ENCODE results near the gene AAK1.

The AAK1 gene

GRCh38 chr2:69589973-69590652 is 53.4 kb downstream of the AAK1 start:
- Mint-ChIP-seq H3K4me1 (ENCODE audit: low read depth) (peaks cover 46% of the 10 kb centered on the region), H3K27ac (no peak overlapping the region), H3K9me3 (no peaks in the 10 kb centered on the region), H3K36me3 (ENCODE audit: low read depth) (peaks cover 6% of the 10 kb centered on the region), H3K27me3 (ENCODE audit: low read depth) (no peaks in the 10 kb centered on the region), H3K4me3 (no peak overlapping the region)
- no peak for DNase-seq (ENCODE audit: low spot score)

GRCh38 chr2:69588945-69589344 is 54.6 kb downstream of the AAK1 start:
- H3K9me3 Mint-ChIP-seq, result no peaks in the 10 kb centered on the region
- peaks cover 49% of the 10 kb centered on the region for H3K4me1 Mint-ChIP-seq (ENCODE audit: low read depth)
- no peak overlapping the region for H3K4me3 Mint-ChIP-seq
- peaks cover 7% of the 10 kb centered on the region for H3K36me3 Mint-ChIP-seq (ENCODE audit: low read depth)
- no peak overlapping the region for H3K27ac Mint-ChIP-seq
- H3K27me3 Mint-ChIP-seq (ENCODE audit: low read depth), result no peaks in the 10 kb centered on the region
- no peak for DNase-seq (ENCODE audit: low spot score)

- H3K9me3 Mint-ChIP-seq, result no peaks in the 10 kb centered on the region
- H3K36me3 Mint-ChIP-seq (ENCODE audit: low read depth), result peaks cover 8% of the 10 kb centered on the region
- no peak for DNase-seq (ENCODE audit: low spot score)
- H3K4me3 Mint-ChIP-seq, result no peak overlapping the region
- no peak overlapping the region for H3K27ac Mint-ChIP-seq
- no peaks in the 10 kb centered on the region for H3K27me3 Mint-ChIP-seq (ENCODE audit: low read depth)
- H3K4me1 Mint-ChIP-seq (ENCODE audit: low read depth), result peaks cover 50% of the 10 kb centered on the region
Measured at GRCh38 chr2:69588403-69588802, 55.1 kb downstream of the AAK1 start.

- Mint-ChIP-seq H3K36me3 (ENCODE audit: low read depth) (peaks cover 8% of the 10 kb centered on the region), H3K27me3 (ENCODE audit: low read depth) (no peaks in the 10 kb centered on the region), H3K27ac (no peak overlapping the region), H3K4me3 (no peak overlapping the region), H3K9me3 (no peaks in the 10 kb centered on the region), H3K4me1 (ENCODE audit: low read depth) (peaks cover 54% of the 10 kb centered on the region)
- DNase-seq (ENCODE audit: low spot score), result no peak
Measured at GRCh38 chr2:69585855-69586555, 57.5 kb downstream of the AAK1 start.

GRCh38 chr2:69584127-69584889 is 59.2 kb downstream of the AAK1 start:
- H3K27me3 Mint-ChIP-seq (ENCODE audit: low read depth), result no peaks in the 10 kb centered on the region

GRCh38 chr2:69583321-69583833 is 60.2 kb downstream of the AAK1 start:
- peaks cover 55% of the 10 kb centered on the region for H3K4me1 Mint-ChIP-seq (ENCODE audit: low read depth)
- H3K27ac Mint-ChIP-seq, result no peak overlapping the region
- H3K4me3 Mint-ChIP-seq, result peak overlapping the region; percentile 64

More at GRCh38 chr2:69584127-69584889, 59.2 kb downstream of the AAK1 start:
- Mint-ChIP-seq H3K4me1 (ENCODE audit: low read depth) (peaks cover 59% of the 10 kb centered on the region), H3K4me3 (peak overlapping the region; percentile 6), H3K36me3 (ENCODE audit: low read depth) (peaks cover 11% of the 10 kb centered on the region), H3K9me3 (no peaks in the 10 kb centered on the region), H3K27ac (no peak overlapping the region)
- DNase-seq (ENCODE audit: low spot score), result no peak

GRCh38 chr2:69582582-69583176 is 60.9 kb downstream of the AAK1 start:
- no peak for DNase-seq (ENCODE audit: low spot score)
- Mint-ChIP-seq H3K4me1 (ENCODE audit: low read depth) (peaks cover 59% of the 10 kb centered on the region), H3K36me3 (ENCODE audit: low read depth) (peaks cover 11% of the 10 kb centered on the region), H3K9me3 (no peaks in the 10 kb centered on the region), H3K27me3 (ENCODE audit: low read depth) (no peaks in the 10 kb centered on the region), H3K27ac (peak overlapping the region; percentile 46), H3K4me3 (peak overlapping the region; percentile 64)

More at GRCh38 chr2:69583321-69583833, 60.2 kb downstream of the AAK1 start:
- H3K36me3 Mint-ChIP-seq (ENCODE audit: low read depth), result peaks cover 11% of the 10 kb centered on the region
- no peak for DNase-seq (ENCODE audit: low spot score)
- no peaks in the 10 kb centered on the region for H3K27me3 Mint-ChIP-seq (ENCODE audit: low read depth)
- no peaks in the 10 kb centered on the region for H3K9me3 Mint-ChIP-seq

GRCh38 chr2:69581774-69582581 is 61.6 kb downstream of the AAK1 start:
- no peaks in the 10 kb centered on the region for H3K9me3 Mint-ChIP-seq
- peaks cover 65% of the 10 kb centered on the region for H3K4me1 Mint-ChIP-seq (ENCODE audit: low read depth)
- DNase-seq (ENCODE audit: low spot score), result no peak
- H3K27me3 Mint-ChIP-seq (ENCODE audit: low read depth), result no peaks in the 10 kb centered on the region
- peak overlapping the region; percentile 46 for H3K27ac Mint-ChIP-seq
- H3K4me3 Mint-ChIP-seq, result peak overlapping the region; percentile 64
- H3K36me3 Mint-ChIP-seq (ENCODE audit: low read depth), result peaks cover 11% of the 10 kb centered on the region

GRCh38 chr2:69580486-69580885 is 63.1 kb downstream of the AAK1 start:
- Mint-ChIP-seq H3K36me3 (ENCODE audit: low read depth) (peaks cover 11% of the 10 kb centered on the region), H3K4me3 (no peak overlapping the region), H3K9me3 (no peaks in the 10 kb centered on the region), H3K27ac (no peak overlapping the region), H3K27me3 (ENCODE audit: low read depth) (no peaks in the 10 kb centered on the region), H3K4me1 (ENCODE audit: low read depth) (peaks cover 70% of the 10 kb centered on the region)
- DNase-seq (ENCODE audit: low spot score), result no peak

GRCh38 chr2:69579536-69579935 is 64.0 kb downstream of the AAK1 start:
- Mint-ChIP-seq H3K4me1 (ENCODE audit: low read depth) (peaks cover 65% of the 10 kb centered on the region), H3K36me3 (ENCODE audit: low read depth) (peaks cover 11% of the 10 kb centered on the region)

GRCh38 chr2:69578198-69578540 is 65.4 kb downstream of the AAK1 start:
- Mint-ChIP-seq H3K27ac (no peak overlapping the region), H3K27me3 (ENCODE audit: low read depth) (no peaks in the 10 kb centered on the region), H3K36me3 (ENCODE audit: low read depth) (peaks cover 15% of the 10 kb centered on the region), H3K9me3 (no peaks in the 10 kb centered on the region), H3K4me3 (no peak overlapping the region), H3K4me1 (ENCODE audit: low read depth) (peaks cover 57% of the 10 kb centered on the region)
- no peak for DNase-seq (ENCODE audit: low spot score)

More at GRCh38 chr2:69579536-69579935, 64.0 kb downstream of the AAK1 start:
- H3K27me3 Mint-ChIP-seq (ENCODE audit: low read depth), result no peaks in the 10 kb centered on the region
- no peak overlapping the region for H3K4me3 Mint-ChIP-seq
- no peaks in the 10 kb centered on the region for H3K9me3 Mint-ChIP-seq
- peak overlapping the region; percentile 0 for H3K27ac Mint-ChIP-seq
- no peak for DNase-seq (ENCODE audit: low spot score)

GRCh38 chr2:69577467-69578197 is 65.9 kb downstream of the AAK1 start:
- Mint-ChIP-seq H3K4me1 (ENCODE audit: low read depth) (peaks cover 57% of the 10 kb centered on the region), H3K36me3 (ENCODE audit: low read depth) (peaks cover 18% of the 10 kb centered on the region), H3K4me3 (no peak overlapping the region), H3K27ac (no peak overlapping the region), H3K9me3 (no peaks in the 10 kb centered on the region), H3K27me3 (ENCODE audit: low read depth) (no peaks in the 10 kb centered on the region)
- DNase-seq (ENCODE audit: low spot score), result no peak

Data from T-helper 2 cell treated with Interferon-gamma antibody and Interleukin-4, amounts not matched to agents 5 μg/mL and 100 μg/mL, for 36 hours (primary cell).